ENCODE data around the gene LBP. TPM values are rescaled to one million over a fixed set of nuclear protein-coding genes. Genes with fewer than 3 reads are reported as not detected.
A peak's percentile ranks its signal among the peaks of the same experiment; 100 is the strongest.

The LBP gene
- polyA plus RNA-seq, 1 experiment: not detected

DNA sequence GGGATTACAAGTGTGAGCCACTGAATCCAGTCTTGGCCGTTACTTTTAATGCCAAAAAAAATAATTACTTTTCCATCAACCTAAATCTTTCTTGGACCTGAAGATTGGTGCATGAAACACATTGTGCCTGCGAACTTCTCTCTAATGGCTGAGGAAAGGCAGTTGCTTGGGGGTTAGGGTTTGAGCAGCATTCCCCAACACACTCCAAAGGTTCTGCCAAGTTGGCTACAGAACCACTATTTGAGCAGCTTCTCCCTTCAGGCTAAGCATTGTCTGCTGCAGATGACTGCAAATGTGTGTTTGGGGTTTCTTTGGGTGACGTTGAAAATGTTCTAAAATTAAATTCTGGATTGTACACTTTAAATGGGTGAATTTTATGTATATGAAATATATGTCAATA lies 6.3 kb upstream of the LBP start:
- no peak for DNase-seq (ENCODE audit: low read depth, low spot score)
- ChIA-PET POLR2A (no interaction called here), CTCF (interaction anchor here (1.3 kb wide), 1 partner anchor 68 kb away, joined by 7 read pairs; no protein-coding TSS in a partner anchor)
- Histone ChIP-seq H3K4me3 (ENCODE audit: low read depth, low read length) (no peak overlapping the region), H3K27me3 (ENCODE audit: control insufficient read depth, insufficient read depth, low read length) (peaks cover 16% of the 10 kb centered on the region), H3K9me3 (ENCODE audit: control insufficient read depth, insufficient read depth, low read length) (peaks cover 7% of the 10 kb centered on the region), H3K27ac (ENCODE audit: low read depth, low read length) (no peak overlapping the region)
- no peak for TF ChIP-seq CTCF (IDR thresholded peaks at IDR 0.05; ENCODE audit: low read depth, low read length)

- ChIA-PET POLR2A (no interaction called here), CTCF (interaction anchor here (1.0 to 1.3 kb wide), 2 partner anchors 19 to 67 kb away, joined by 3 to 7 read pairs; no protein-coding TSS in a partner anchor)
- Histone ChIP-seq H3K27ac (ENCODE audit: low read depth, low read length) (no peak overlapping the region), H3K4me3 (ENCODE audit: low read depth, low read length) (no peak overlapping the region), H3K27me3 (ENCODE audit: control insufficient read depth, insufficient read depth, low read length) (peaks cover 14% of the 10 kb centered on the region), H3K9me3 (ENCODE audit: control insufficient read depth, insufficient read depth, low read length) (peaks cover 7% of the 10 kb centered on the region)
- TF ChIP-seq CTCF (IDR thresholded peaks at IDR 0.05; ENCODE audit: low read depth, low read length): no peak
- no peak for DNase-seq (ENCODE audit: low read depth, low spot score)
These were observed 5.6 kb upstream of the LBP start for GRCh38 chr20:38340693-38341092.

DNA sequence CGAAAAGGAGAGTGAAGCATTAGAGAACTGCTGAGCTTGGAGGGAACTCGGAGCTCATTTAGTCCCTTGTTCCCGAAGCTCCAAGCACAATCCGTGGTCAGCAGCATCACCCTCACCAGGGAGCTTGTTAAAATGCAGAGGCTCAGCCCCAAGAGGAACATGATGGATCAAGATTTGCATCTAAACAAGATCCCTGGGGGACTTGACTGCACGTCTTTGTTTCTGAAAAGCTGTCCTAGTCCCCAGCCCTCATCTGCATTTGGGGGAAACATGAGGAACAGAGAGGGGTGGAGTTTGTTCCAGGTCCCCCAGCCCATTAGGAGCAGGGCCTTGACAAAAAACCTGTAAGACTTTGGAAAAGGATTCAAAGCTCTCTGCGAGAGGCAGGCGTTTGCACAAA lies 4.1 kb upstream of the LBP start:
- peaks cover 7% of the 10 kb centered on the region for H3K9me3 ChIP-seq (ENCODE audit: control insufficient read depth, insufficient read depth, low read length)
- no peak overlapping the region for H3K27ac ChIP-seq (ENCODE audit: low read depth, low read length)
- ChIA-PET CTCF (interaction anchor here (1.2 kb wide), 1 partner anchor 11 kb away, joined by 3 read pairs; no protein-coding TSS in a partner anchor), POLR2A (no interaction called here)
- H3K27me3 ChIP-seq (ENCODE audit: control insufficient read depth, insufficient read depth, low read length): peaks cover 9% of the 10 kb centered on the region
- no peak overlapping the region for H3K4me3 ChIP-seq (ENCODE audit: low read depth, low read length)
- no peak for DNase-seq (ENCODE audit: low read depth, low spot score)
- TF ChIP-seq CTCF (IDR thresholded peaks at IDR 0.05; ENCODE audit: low read depth, low read length): no peak

GRCh38 chr20:38342713-38343310 lies 3.5 kb upstream of the LBP start:
- CTCF ChIA-PET: interaction anchor here (1.2 kb wide), 1 partner anchor 10 kb away, joined by 3 read pairs; no protein-coding TSS in a partner anchor
- H3K4me3 ChIP-seq (ENCODE audit: low read depth, low read length): peak overlapping the region; percentile 10; the same call in 1 of the 2 replicates

More at GRCh38 chr20:38342713-38343310, 3.5 kb upstream of the LBP start:
- no peak for TF ChIP-seq CTCF (IDR thresholded peaks at IDR 0.05; ENCODE audit: low read depth, low read length)
- no peak for DNase-seq (ENCODE audit: low read depth, low spot score)
- POLR2A ChIA-PET: no interaction called here
- H3K27ac ChIP-seq (ENCODE audit: low read depth, low read length): no peak overlapping the region
- H3K27me3 ChIP-seq (ENCODE audit: control insufficient read depth, insufficient read depth, low read length): peaks cover 11% of the 10 kb centered on the region
- H3K9me3 ChIP-seq (ENCODE audit: control insufficient read depth, insufficient read depth, low read length): peaks cover 3% of the 10 kb centered on the region
